K562 treated with DMSO at 1 percent for 4 hours (cell line): ENCODE results near the gene GPR42. TPM values are rescaled to one million over a fixed set of nuclear protein-coding genes. Genes with fewer than 3 reads are reported as not detected.

Experiments used
- total RNA-seq: library from RNA; unstranded; fragments of 300-600 nt; gene quantifications from 2 replicates; pipeline ENCODE4 v1.2.3, GENCODE V29; 2022; ENCODE audit not compliant: insufficient read depth

The GPR42 gene, protein sequence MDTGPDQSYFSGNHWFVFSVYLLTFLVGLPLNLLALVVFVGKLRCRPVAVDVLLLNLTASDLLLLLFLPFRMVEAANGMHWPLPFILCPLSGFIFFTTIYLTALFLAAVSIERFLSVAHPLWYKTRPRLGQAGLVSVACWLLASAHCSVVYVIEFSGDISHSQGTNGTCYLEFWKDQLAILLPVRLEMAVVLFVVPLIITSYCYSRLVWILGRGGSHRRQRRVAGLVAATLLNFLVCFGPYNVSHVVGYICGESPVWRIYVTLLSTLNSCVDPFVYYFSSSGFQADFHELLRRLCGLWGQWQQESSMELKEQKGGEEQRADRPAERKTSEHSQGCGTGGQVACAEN
- not detected in 2 replicates for total RNA-seq

DNA sequence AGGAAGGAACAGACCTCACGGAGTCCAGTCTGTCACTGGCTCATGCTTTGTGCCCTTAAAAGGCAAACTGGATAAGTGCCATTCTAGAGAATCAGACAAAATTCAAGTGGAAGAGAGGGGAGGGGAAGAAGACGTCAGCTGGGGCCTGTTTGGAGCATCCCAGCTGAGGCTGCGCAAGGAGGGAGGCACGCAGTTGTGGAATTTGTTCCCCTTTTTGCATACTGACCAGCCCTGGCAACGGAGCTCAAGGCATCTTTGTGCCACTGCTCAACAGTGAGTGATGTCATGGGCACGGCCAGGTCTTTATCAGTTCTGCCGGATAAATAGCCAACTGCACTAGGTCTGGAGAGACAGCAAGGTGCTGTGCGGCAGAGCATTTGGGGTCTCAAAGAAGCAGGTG is at the start of gene GPR42:
GPR42 (plus strand) TSS at position 347 of the 400 bp plus-strand sequence. CDS start 292 bp downstream, outside the sequence.

DNA sequence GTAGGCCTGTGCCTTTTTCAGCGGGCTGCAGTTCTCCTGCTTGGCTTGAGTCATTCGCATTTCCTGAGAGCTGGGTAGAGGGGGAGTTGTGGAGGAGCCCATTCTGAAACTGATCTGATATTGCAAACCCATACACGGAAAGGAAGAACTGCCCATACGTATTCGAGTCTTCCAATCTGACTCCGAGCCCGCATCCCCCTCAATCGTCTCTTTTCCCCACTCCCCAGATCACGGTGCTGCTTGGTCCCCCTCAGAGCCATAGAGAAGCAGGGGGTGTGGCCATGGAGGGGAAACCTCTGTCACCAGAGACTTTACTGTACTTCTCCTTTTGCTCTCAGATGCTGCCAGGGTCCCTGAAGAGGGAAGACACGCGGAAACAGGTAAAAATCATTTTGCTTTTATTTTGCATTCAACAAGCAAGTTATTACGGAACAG is 42.0 kb upstream of the GPR42 start, which contains the start of gene CD22:
CD22 (plus strand) TSS at position 337 of the 435 bp plus-strand sequence. CDS start 2,854 bp downstream, outside the sequence.

DNA sequence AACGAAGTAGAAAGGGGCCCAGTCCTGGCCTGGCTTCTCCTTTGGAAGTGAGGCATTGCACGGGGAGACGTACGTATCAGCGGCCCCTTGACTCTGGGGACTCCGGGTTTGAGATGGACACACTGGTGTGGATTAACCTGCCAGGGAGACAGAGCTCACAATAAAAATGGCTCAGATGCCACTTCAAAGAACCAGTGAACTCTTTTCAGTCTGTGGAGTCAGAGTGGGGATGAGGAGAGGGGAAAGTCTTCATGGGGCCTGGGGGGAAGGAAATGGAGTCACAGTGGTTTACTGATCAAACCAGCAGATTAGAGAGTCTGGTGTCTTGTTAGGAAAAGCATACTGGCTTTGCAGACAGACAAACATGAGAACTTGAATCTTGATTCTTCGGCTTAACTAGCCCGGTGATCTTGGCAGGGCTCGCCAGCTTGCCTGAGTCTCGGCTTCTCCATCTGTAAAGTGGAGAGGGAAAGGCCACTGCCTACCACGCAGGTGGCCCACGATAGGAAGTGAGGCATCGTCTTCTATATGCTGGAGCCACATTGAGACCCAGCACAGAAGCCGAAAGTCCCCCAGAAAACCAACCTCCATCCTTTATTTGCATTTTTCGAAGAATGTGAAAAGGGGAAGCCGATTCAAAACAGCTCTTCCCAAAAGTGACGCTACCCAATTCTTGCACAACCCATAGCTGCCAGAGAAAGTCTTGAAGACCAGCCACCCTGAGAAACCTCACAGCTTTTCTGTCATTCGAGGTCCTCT is 23.5 kb upstream of the GPR42 start, which contains the start of gene FFAR1:
FFAR1 (plus strand) TSS at position 732 of the 759 bp plus-strand sequence. CDS start 3,650 bp downstream, outside the sequence.

DNA sequence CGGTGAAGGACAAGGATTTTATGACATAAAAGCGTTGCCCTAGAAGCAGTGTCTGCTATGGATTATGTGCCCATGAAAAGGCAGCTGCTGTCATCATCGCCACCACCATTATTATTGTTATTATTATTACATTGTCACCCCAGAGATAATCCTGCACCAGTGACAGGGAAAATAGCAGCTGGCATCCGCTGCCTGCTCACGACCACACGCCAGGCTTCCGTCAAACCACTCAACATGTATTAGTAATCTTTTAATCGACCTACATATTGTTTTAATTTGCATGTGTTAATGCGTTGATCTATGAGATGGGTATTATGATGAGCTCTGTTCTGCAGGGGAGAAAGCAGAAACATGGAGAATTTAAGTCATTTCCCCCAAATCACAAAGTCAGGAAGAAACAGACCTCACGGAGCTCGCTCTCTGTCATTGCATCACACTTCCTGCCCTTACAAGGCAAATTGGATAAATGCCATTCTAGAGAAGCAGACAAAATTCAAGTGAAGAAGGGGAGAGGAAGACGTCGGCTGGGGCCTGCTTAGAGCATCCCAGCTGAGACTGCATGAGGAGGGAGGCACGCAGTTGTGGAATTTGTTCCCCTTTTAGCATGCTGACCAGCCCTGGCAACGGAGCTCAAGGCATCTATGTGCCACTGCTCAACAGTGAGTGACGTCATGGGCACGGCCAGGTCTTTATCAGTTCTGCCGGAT is 12.8 kb upstream of the GPR42 start, which contains the start of gene FFAR3:
FFAR3 (plus strand) TSS at position 594 of the 707 bp plus-strand sequence. CDS start 431 bp downstream, outside the sequence.

Other genes with a start within 250 kb of the GPR42 start
- gene LGI4, start 236.0 kb upstream of the GPR42 start, total RNA-seq: 0.47 and 2.3 TPM in 2 replicates
- not detected in 2 replicates for gene FXYD1, start 232.2 kb upstream of the GPR42 start, total RNA-seq
- gene FXYD7, start 227.8 kb upstream of the GPR42 start, total RNA-seq: 2.7 TPM in 1 of 2 replicates, not detected in the other
- gene FXYD5, start 216.3 kb upstream of the GPR42 start, total RNA-seq: 333 and 372 TPM in 2 replicates
- not detected in 2 replicates for gene FAM187B, start 142.3 kb upstream of the GPR42 start, total RNA-seq
- 53.8 and 59.3 TPM in 2 replicates for gene LSR, start 122.1 kb upstream of the GPR42 start, total RNA-seq
- 172 and 187 TPM in 2 replicates for gene USF2, start 102.1 kb upstream of the GPR42 start, total RNA-seq
- 3.5 and 5.3 TPM in 2 replicates for gene HAMP, start 88.5 kb upstream of the GPR42 start, total RNA-seq
- gene MAG, start 78.9 kb upstream of the GPR42 start, total RNA-seq: 0.54 and 1.9 TPM in 2 replicates
- 5.8 and 9.1 TPM in 2 replicates for gene CD22, start 41.9 kb upstream of the GPR42 start, total RNA-seq
- not detected in 2 replicates for gene FFAR1, start 23.2 kb upstream of the GPR42 start, total RNA-seq
- gene FFAR3, start 12.6 kb upstream of the GPR42 start, total RNA-seq: not detected in 2 replicates
- not detected in 2 replicates for gene FFAR2, start 77.2 kb downstream of the GPR42 start, total RNA-seq
- gene KRTDAP, start 119.4 kb downstream of the GPR42 start, total RNA-seq: not detected in 2 replicates
- gene DMKN, start 142.6 kb downstream of the GPR42 start, total RNA-seq: not detected in 2 replicates
- gene SBSN, start 157.2 kb downstream of the GPR42 start, total RNA-seq: not detected in 2 replicates
- not detected in 2 replicates for gene GAPDHS, start 162.4 kb downstream of the GPR42 start, total RNA-seq
- 120 and 136 TPM in 2 replicates for gene TMEM147, start 174.6 kb downstream of the GPR42 start, total RNA-seq
- not detected in 2 replicates for gene ATP4A, start 192.6 kb downstream of the GPR42 start, total RNA-seq
- not detected in 2 replicates for gene PMIS2, start 215.1 kb downstream of the GPR42 start, total RNA-seq
- 21.1 and 22.2 TPM in 2 replicates for gene HAUS5, start 241.7 kb downstream of the GPR42 start, total RNA-seq